ENCODE measurements around the gene NKX1-1.
"Not testable (repeated sequence)": the region's sequence is repeated elsewhere in the genome, so short reads cannot be mapped to it uniquely, and the experiment has no call there.

Gene NKX1-1

GRCh38 chr4:1400191-1400805 is 5.9 kb downstream of the NKX1-1 start:
- peak; percentile 31 for DNase-seq (ENCODE audit: low spot score)
- in situ Hi-C loops (cut with MboI; ENCODE audit: low pct_unique_long_range_greater_than_20kb, low sequenced_read_pairs, unreplicated experiment) = no loop called here

GRCh38 chr4:1399508-1400190 is 6.6 kb downstream of the NKX1-1 start:
- in situ Hi-C loops (cut with MboI; ENCODE audit: low pct_unique_long_range_greater_than_20kb, low sequenced_read_pairs, unreplicated experiment) = no loop called here
- peak; percentile 46 for DNase-seq (ENCODE audit: low spot score)

More at GRCh38 chr4:1400191-1400805, 5.9 kb downstream of the NKX1-1 start:
- no peak for TF ChIP-seq CTCF (IDR thresholded peaks at IDR 0.05; ENCODE audit: extremely low read depth, insufficient read depth, missing control alignments)

GRCh38 chr4:1398681-1399507 is 7.3 kb downstream of the NKX1-1 start:
- in situ Hi-C loops (cut with MboI; ENCODE audit: low pct_unique_long_range_greater_than_20kb, low sequenced_read_pairs, unreplicated experiment) = no loop called here
- no peak for TF ChIP-seq CTCF (IDR thresholded peaks at IDR 0.05; ENCODE audit: extremely low read depth, insufficient read depth, missing control alignments)
- DNase-seq (ENCODE audit: low spot score) = peak; percentile 31

More at GRCh38 chr4:1399508-1400190, 6.6 kb downstream of the NKX1-1 start:
- TF ChIP-seq CTCF (IDR thresholded peaks at IDR 0.05; ENCODE audit: extremely low read depth, insufficient read depth, missing control alignments) = no peak

- no peak for DNase-seq (ENCODE audit: low spot score)
- TF ChIP-seq CTCF (IDR thresholded peaks at IDR 0.05; ENCODE audit: extremely low read depth, insufficient read depth, missing control alignments) = no peak
- in situ Hi-C loops (cut with MboI; ENCODE audit: low pct_unique_long_range_greater_than_20kb, low sequenced_read_pairs, unreplicated experiment) = no loop called here
Observed at GRCh38 chr4:1396806-1397455, 9.3 kb downstream of the NKX1-1 start.

GRCh38 chr4:1395941-1396805 is 10.1 kb downstream of the NKX1-1 start:
- TF ChIP-seq CTCF (IDR thresholded peaks at IDR 0.05; ENCODE audit: extremely low read depth, insufficient read depth, missing control alignments) = no peak
- DNase-seq (ENCODE audit: low spot score) = no peak
- in situ Hi-C loops (cut with MboI; ENCODE audit: low pct_unique_long_range_greater_than_20kb, low sequenced_read_pairs, unreplicated experiment) = no loop called here

- in situ Hi-C loops (cut with MboI; ENCODE audit: low pct_unique_long_range_greater_than_20kb, low sequenced_read_pairs, unreplicated experiment); DNase-seq (ENCODE audit: low spot score): not testable (repeated sequence)
Observed at GRCh38 chr4:1395389-1395820, 10.8 kb downstream of the NKX1-1 start.

- in situ Hi-C loops (cut with MboI; ENCODE audit: low pct_unique_long_range_greater_than_20kb, low sequenced_read_pairs, unreplicated experiment); DNase-seq (ENCODE audit: low spot score): not testable (repeated sequence)
Observed at GRCh38 chr4:1394554-1395388, 11.5 kb downstream of the NKX1-1 start.

All from GM13977 (cell line).